HG03139 (cell line): ENCODE data around the gene ZNF565.
"Not testable (repeated sequence)": the region's sequence is repeated elsewhere in the genome, so short reads cannot be mapped to it uniquely, and the experiment has no call there.

Experiments used
- ATAC-seq: cut with Tn5 transposase; IDR thresholded peaks from one replicate; pipeline ENCODE4 v1.9.1; 2021; ENCODE audit not compliant: unreplicated experiment

The ZNF565 gene

GRCh38 chr19:36212895-36213294, 1.6 kb downstream of the ZNF565 start:
- ATAC-seq, result no peak

- no peak for ATAC-seq
Measured at GRCh38 chr19:36210497-36210896, 4.0 kb downstream of the ZNF565 start.

- ATAC-seq, result no peak
Measured at GRCh38 chr19:36209372-36209771, 5.1 kb downstream of the ZNF565 start.

- ATAC-seq, result no peak
Measured at GRCh38 chr19:36207605-36208252, 6.7 kb downstream of the ZNF565 start.

GRCh38 chr19:36203293-36203692, 11.2 kb downstream of the ZNF565 start:
- no peak for ATAC-seq

- ATAC-seq, result no peak
Measured at GRCh38 chr19:36201684-36202083, 12.8 kb downstream of the ZNF565 start.

- ATAC-seq, result no peak
Measured at GRCh38 chr19:36198119-36198518, 16.3 kb downstream of the ZNF565 start.

- no peak for ATAC-seq
Measured at GRCh38 chr19:36196249-36196648, 18.2 kb downstream of the ZNF565 start.

GRCh38 chr19:36186722-36187121, 27.7 kb downstream of the ZNF565 start:
- not testable (repeated sequence) for ATAC-seq

- no peak for ATAC-seq
Measured at GRCh38 chr19:36183245-36183628, 31.2 kb downstream of the ZNF565 start.

- ATAC-seq, result no peak
Measured at GRCh38 chr19:36182612-36183244, 31.7 kb downstream of the ZNF565 start.

GRCh38 chr19:36179077-36179476, 35.4 kb downstream of the ZNF565 start:
- ATAC-seq, result not testable (repeated sequence)

GRCh38 chr19:36173846-36174245, 40.6 kb downstream of the ZNF565 start:
- ATAC-seq, result not testable (repeated sequence)

GRCh38 chr19:36172852-36173251, 41.6 kb downstream of the ZNF565 start:
- ATAC-seq, result no peak

- no peak for ATAC-seq
Measured at GRCh38 chr19:36169084-36169760, 45.2 kb downstream of the ZNF565 start.

- no peak for ATAC-seq
Measured at GRCh38 chr19:36163813-36164212, 50.7 kb downstream of the ZNF565 start.

GRCh38 chr19:36160821-36161596, 53.5 kb downstream of the ZNF565 start:
- no peak for ATAC-seq

- no peak for ATAC-seq
Measured at GRCh38 chr19:36153126-36153525, 61.3 kb downstream of the ZNF565 start.

- ATAC-seq, result no peak
Measured at GRCh38 chr19:36152352-36153091, 61.9 kb downstream of the ZNF565 start, which contains the start of gene COX7A1. TSS of gene COX7A1 (minus strand) at chr19:36152447. CDS start at chr19:36152407, 40 bp downstream.

- ATAC-seq, result no peak
Measured at GRCh38 chr19:36152019-36152351, 62.5 kb downstream of the ZNF565 start.
